Mesodermal cell (in vitro differentiated cells): Measurements from ENCODE around the gene KMT5C. TPM values are rescaled to one million over a fixed set of nuclear protein-coding genes. Genes with fewer than 3 reads are reported as not detected.

Experiments used
- H3K27ac ChIP-seq: 2 replicates; pipeline ENCODE4 v1.7.0; 2013; ENCODE audit warnings: mild to moderate bottlenecking, low read depth, low read length, moderate library complexity; ENCODE audit not compliant: severe bottlenecking
- H3K36me3 ChIP-seq: 2 replicates; pipeline ENCODE4 v1.7.1; 2013; ENCODE audit warnings: mild to moderate bottlenecking, low read length, moderate library complexity; ENCODE audit not compliant: control insufficient read depth, insufficient read depth
- H3K4me1 ChIP-seq: one replicate; pipeline ENCODE4 v1.7.1; 2013; ENCODE audit warnings: mild to moderate bottlenecking, low read length; ENCODE audit not compliant: insufficient read depth, control insufficient read depth, poor library complexity, severe bottlenecking
- H3K4me3 ChIP-seq: 2 replicates; pipeline ENCODE4 v1.7.0; 2013; ENCODE audit warnings: low read length, control low read depth, mild to moderate bottlenecking; ENCODE audit not compliant: insufficient read depth, poor library complexity, severe bottlenecking; ENCODE audit errors: extremely low read depth
- H3K9me3 ChIP-seq: 2 replicates; pipeline ENCODE4 v1.7.1; 2013; ENCODE audit warnings: mild to moderate bottlenecking, low read length, moderate library complexity; ENCODE audit not compliant: control insufficient read depth
- WGBS, 2 experiments: methylation state at CpG; one replicate each; pipeline ENCODE4 v1.1.5; 2013; ENCODE audit warnings: missing lambda C conversion rate in 2 of 2; ENCODE audit not compliant: insufficient coverage in 2 of 2; 5-methylcytosine and 5-hydroxymethylcytosine counted together
- polyA plus RNA-seq, 2 experiments: library from polyadenylated mRNA; stranded (reverse); fragments of 50-300 nt; gene quantifications; one replicate each; pipeline ENCODE4 v1.2.3, GENCODE V29; 2013

The KMT5C gene
- polyA plus RNA-seq (2013, experiment 1 of 2), result 28.9 TPM
- polyA plus RNA-seq (2013, experiment 2 of 2), result 23.8 TPM

GRCh38 chr19:55339105-55339888, at the start of gene KMT5C:
TSS of gene KMT5C (plus strand) at chr19:55339876. CDS start at chr19:55341937, 2,061 bp downstream.
- H3K36me3 ChIP-seq, result peaks cover 25% of the 10 kb centered on the region
- 0% methylated on average over 55 to 56 of the region's 63 CpGs for WGBS, 2 experiments
- no peaks in the 10 kb centered on the region for H3K9me3 ChIP-seq
- H3K4me1 ChIP-seq, result peaks cover 6% of the 10 kb centered on the region
- peak within 1 kb of the TSS; percentile 100 for H3K27ac ChIP-seq
- peak within 1 kb of the TSS; percentile 77 for H3K4me3 ChIP-seq

- H3K4me1 ChIP-seq, result no peaks in the 10 kb centered on the region
- no peaks in the 10 kb centered on the region for H3K9me3 ChIP-seq
- H3K27ac ChIP-seq, result no peak overlapping the region
- 91 to 96% methylated on average over 7 to 10 of the region's 10 CpGs for WGBS, 2 experiments
- no peak overlapping the region for H3K4me3 ChIP-seq
- H3K36me3 ChIP-seq, result peaks cover 44% of the 10 kb centered on the region
These were observed 42.4 kb upstream of the KMT5C start for GRCh38 chr19:55297267-55297666.

- no peak overlapping the region for H3K4me3 ChIP-seq
- WGBS, 2 experiments, result 92 to 94% methylated on average over 7 to 10 of the region's 10 CpGs
- peaks cover 57% of the 10 kb centered on the region for H3K36me3 ChIP-seq
- H3K9me3 ChIP-seq, result no peaks in the 10 kb centered on the region
- no peak overlapping the region for H3K27ac ChIP-seq
- no peaks in the 10 kb centered on the region for H3K4me1 ChIP-seq
These were observed 39.7 kb upstream of the KMT5C start for GRCh38 chr19:55299991-55300390.

GRCh38 chr19:55300886-55301458, 38.7 kb upstream of the KMT5C start:
- H3K27ac ChIP-seq, result no peak overlapping the region
- H3K4me3 ChIP-seq, result no peak overlapping the region
- whole genome bisulfite sequencing, 2 experiments, result 86 to 87% methylated on average over 14 to 15 of the region's 15 CpGs

GRCh38 chr19:55301459-55302317, 38.0 kb upstream of the KMT5C start:
- H3K27ac ChIP-seq, result no peak overlapping the region
- no peaks in the 10 kb centered on the region for H3K4me1 ChIP-seq
- H3K9me3 ChIP-seq, result no peaks in the 10 kb centered on the region
- H3K4me3 ChIP-seq, result no peak overlapping the region
- peaks cover 60% of the 10 kb centered on the region for H3K36me3 ChIP-seq
- WGBS, 2 experiments, result 22 to 40% methylated on average over 19 to 23 of the region's 42 CpGs

More at GRCh38 chr19:55300886-55301458, 38.7 kb upstream of the KMT5C start:
- Histone ChIP-seq H3K36me3 (peaks cover 57% of the 10 kb centered on the region), H3K4me1 (no peaks in the 10 kb centered on the region), H3K9me3 (no peaks in the 10 kb centered on the region)

GRCh38 chr19:55302318-55302703, 37.4 kb upstream of the KMT5C start:
- 92 to 95% methylated on average over 5 to 10 of the region's 12 CpGs for WGBS, 2 experiments

GRCh38 chr19:55303477-55303876, 36.2 kb upstream of the KMT5C start:
- Histone ChIP-seq H3K36me3 (peaks cover 63% of the 10 kb centered on the region), H3K4me3 (no peak overlapping the region), H3K27ac (no peak overlapping the region), H3K4me1 (no peaks in the 10 kb centered on the region), H3K9me3 (no peaks in the 10 kb centered on the region)
- 95% methylated on average over 11 of the region's 11 CpGs for WGBS, 2 experiments

More at GRCh38 chr19:55302318-55302703, 37.4 kb upstream of the KMT5C start:
- H3K4me1 ChIP-seq, result no peaks in the 10 kb centered on the region
- no peak overlapping the region for H3K4me3 ChIP-seq
- H3K9me3 ChIP-seq, result no peaks in the 10 kb centered on the region
- no peak overlapping the region for H3K27ac ChIP-seq
- H3K36me3 ChIP-seq, result peaks cover 64% of the 10 kb centered on the region

- no peak overlapping the region for H3K27ac ChIP-seq
- H3K9me3 ChIP-seq, result no peaks in the 10 kb centered on the region
- H3K4me3 ChIP-seq, result no peak overlapping the region
- peaks cover 67% of the 10 kb centered on the region for H3K36me3 ChIP-seq
- WGBS, 2 experiments, result 94 to 95% methylated on average over 25 to 35 of the region's 39 CpGs
- H3K4me1 ChIP-seq, result no peaks in the 10 kb centered on the region
These were observed 35.2 kb upstream of the KMT5C start for GRCh38 chr19:55304279-55304978.

GRCh38 chr19:55304980-55305379, 34.7 kb upstream of the KMT5C start:
- 92 to 94% methylated on average over 9 to 11 of the region's 14 CpGs for WGBS, 2 experiments
- no peaks in the 10 kb centered on the region for H3K9me3 ChIP-seq
- H3K36me3 ChIP-seq, result peaks cover 73% of the 10 kb centered on the region
- no peaks in the 10 kb centered on the region for H3K4me1 ChIP-seq
- H3K27ac ChIP-seq, result no peak overlapping the region
- no peak overlapping the region for H3K4me3 ChIP-seq

GRCh38 chr19:55305491-55305890, 34.2 kb upstream of the KMT5C start:
- WGBS, 2 experiments, result 89 to 98% methylated on average over 8 to 9 of the region's 9 CpGs
- Histone ChIP-seq H3K4me1 (no peaks in the 10 kb centered on the region), H3K9me3 (no peaks in the 10 kb centered on the region), H3K27ac (no peak overlapping the region), H3K4me3 (no peak overlapping the region), H3K36me3 (peaks cover 75% of the 10 kb centered on the region)
